Mammary epithelial cell (primary cell): ENCODE measurements around the gene CCNK.

Experiments
- EZH2 ChIP-seq: IDR thresholded peaks from 2 replicates; pipeline ENCODE4 v1.6.1; 2012; ENCODE audit warnings: low read length, inconsistent platforms, borderline replicate concordance
- TF ChIP-seq, protein P1 (sequence below), 2 donors: IDR thresholded peaks in 1 of 2; conservative IDR thresholded peaks in 1 of 2; 2 replicates each; pipeline ENCODE4 v1.5.1; 2011 to 2012; ENCODE audit warnings: inconsistent platforms in 2 of 2, low read length in 2 of 2, mild to moderate bottlenecking in 2 of 2, control low read depth in 1 of 2, low read depth in 1 of 2; ENCODE audit not compliant: insufficient read depth in 1 of 2; ENCODE audit errors: extremely low read depth in 1 of 2

DNA sequence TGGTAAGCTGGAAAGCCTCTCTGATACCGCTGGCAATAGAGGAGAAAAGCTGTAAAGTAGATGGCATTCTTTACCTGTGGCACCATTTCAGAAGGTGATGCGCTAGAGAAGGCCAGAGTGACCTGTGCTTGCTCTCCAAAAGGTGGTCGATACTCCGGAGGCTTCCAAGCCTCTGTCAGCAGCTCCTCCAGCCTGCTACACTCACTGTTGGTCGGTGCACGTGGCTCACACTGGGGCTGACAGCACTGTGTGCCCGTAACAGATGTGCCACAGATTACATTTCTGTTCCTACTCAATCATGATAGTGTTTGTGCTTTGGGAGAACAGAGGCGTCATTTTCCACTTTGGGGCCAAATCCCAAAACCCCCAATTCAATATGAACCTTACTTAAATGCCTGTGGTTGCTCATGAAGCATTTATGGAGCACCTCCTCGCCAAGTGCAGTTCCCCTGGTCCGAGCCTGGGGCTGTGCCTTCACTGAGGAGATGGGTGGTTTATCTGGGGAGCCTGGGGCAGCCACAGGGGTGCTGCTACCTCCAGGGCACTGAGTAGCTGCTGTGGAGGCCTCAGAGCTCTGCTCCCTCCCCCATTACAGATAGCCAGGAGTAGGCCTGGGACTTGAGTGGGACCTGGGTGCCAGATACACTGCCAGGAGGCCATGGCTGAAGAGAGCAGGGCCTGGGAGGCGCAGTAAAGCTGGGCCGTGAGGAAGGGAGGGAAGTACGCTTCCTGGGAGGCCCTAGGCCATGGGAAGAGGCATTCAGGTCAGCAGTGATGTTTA is 26.8 kb downstream of the CCNK start:
- TF ChIP-seq, protein P1, sequence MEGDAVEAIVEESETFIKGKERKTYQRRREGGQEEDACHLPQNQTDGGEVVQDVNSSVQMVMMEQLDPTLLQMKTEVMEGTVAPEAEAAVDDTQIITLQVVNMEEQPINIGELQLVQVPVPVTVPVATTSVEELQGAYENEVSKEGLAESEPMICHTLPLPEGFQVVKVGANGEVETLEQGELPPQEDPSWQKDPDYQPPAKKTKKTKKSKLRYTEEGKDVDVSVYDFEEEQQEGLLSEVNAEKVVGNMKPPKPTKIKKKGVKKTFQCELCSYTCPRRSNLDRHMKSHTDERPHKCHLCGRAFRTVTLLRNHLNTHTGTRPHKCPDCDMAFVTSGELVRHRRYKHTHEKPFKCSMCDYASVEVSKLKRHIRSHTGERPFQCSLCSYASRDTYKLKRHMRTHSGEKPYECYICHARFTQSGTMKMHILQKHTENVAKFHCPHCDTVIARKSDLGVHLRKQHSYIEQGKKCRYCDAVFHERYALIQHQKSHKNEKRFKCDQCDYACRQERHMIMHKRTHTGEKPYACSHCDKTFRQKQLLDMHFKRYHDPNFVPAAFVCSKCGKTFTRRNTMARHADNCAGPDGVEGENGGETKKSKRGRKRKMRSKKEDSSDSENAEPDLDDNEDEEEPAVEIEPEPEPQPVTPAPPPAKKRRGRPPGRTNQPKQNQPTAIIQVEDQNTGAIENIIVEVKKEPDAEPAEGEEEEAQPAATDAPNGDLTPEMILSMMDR (conservative IDR thresholded peaks at IDR 0.05 in 1 of 2, IDR thresholded peaks at IDR 0.05 in 1 of 2; ENCODE audit: extremely low read depth in 1 of 2, insufficient read depth in 1 of 2, low read depth in 1 of 2, low read length in 2 of 2) = no peak
- no peak for TF ChIP-seq EZH2
